Uterus (tissue), 2 donors: Measurements from ENCODE around the gene GSG1.

Experiments
- POLR2A ChIP-seq, 2 donors: fragments of 450-650 bp; IDR thresholded peaks; one replicate each; pipeline ENCODE4 v1.6.1; 2016; ENCODE audit warnings: antibody characterized with exemption in 2 of 2, mild to moderate bottlenecking in 1 of 2, moderate library complexity in 1 of 2
- TF ChIP-seq, protein P1 (sequence below), 4 experiments: fragments of 200-600 bp in 2 of 4; fragments of 450-650 bp in 2 of 4; sonication (generic) in 2 of 4; IDR thresholded peaks; one replicate each; pipeline ENCODE4 v1.5.1; 2016 to 2019; ENCODE audit warnings: antibody characterized with exemption in 4 of 4, mild to moderate bottlenecking in 2 of 4, moderate library complexity in 1 of 4

DNA sequence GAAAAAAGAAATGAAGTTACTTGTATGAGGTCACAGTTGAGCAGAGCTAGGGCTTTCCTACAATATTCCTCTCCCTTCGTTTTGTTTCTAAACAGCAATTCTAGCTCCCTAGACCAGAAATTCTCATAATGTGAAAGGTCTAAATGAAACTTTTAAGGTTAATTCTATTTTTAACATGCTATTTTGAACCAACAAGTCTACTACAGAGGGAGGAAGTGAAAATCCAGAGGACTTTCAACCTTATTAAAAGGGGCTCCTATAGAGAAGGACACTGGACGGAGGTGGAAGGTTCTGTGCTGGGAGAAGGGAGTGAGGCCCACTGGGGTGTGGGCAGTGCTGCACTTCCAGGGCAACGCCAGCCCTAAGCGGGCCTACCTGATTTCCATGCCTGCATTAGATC, 13.4 kb downstream of the GSG1 start:
- TF ChIP-seq POLR2A (IDR thresholded peaks at IDR 0.05): no peak
- TF ChIP-seq, protein P1, sequence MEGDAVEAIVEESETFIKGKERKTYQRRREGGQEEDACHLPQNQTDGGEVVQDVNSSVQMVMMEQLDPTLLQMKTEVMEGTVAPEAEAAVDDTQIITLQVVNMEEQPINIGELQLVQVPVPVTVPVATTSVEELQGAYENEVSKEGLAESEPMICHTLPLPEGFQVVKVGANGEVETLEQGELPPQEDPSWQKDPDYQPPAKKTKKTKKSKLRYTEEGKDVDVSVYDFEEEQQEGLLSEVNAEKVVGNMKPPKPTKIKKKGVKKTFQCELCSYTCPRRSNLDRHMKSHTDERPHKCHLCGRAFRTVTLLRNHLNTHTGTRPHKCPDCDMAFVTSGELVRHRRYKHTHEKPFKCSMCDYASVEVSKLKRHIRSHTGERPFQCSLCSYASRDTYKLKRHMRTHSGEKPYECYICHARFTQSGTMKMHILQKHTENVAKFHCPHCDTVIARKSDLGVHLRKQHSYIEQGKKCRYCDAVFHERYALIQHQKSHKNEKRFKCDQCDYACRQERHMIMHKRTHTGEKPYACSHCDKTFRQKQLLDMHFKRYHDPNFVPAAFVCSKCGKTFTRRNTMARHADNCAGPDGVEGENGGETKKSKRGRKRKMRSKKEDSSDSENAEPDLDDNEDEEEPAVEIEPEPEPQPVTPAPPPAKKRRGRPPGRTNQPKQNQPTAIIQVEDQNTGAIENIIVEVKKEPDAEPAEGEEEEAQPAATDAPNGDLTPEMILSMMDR (IDR thresholded peaks at IDR 0.05): no peak
